Renal pelvis (tissue), 4 donors: ENCODE measurements around the gene AUTS2. TPM values are rescaled to one million over a fixed set of nuclear protein-coding genes. Genes with fewer than 3 reads are reported as not detected.

Source experiments
- DNase-seq: peaks from one replicate; pipeline ENCODE4 v3.0.0-alpha.2; 2013
- polyA plus RNA-seq, 3 donors: library from polyadenylated mRNA; unstranded; fragments of 120-200 nt; gene quantifications; one replicate each; pipeline ENCODE4 v1.2.1, GENCODE V29; 2013; ENCODE audit not compliant: insufficient read length in 3 of 3

Gene AUTS2
- polyA plus RNA-seq, 3 donors: 85.8 to 114 (median 86.6) TPM

DNA sequence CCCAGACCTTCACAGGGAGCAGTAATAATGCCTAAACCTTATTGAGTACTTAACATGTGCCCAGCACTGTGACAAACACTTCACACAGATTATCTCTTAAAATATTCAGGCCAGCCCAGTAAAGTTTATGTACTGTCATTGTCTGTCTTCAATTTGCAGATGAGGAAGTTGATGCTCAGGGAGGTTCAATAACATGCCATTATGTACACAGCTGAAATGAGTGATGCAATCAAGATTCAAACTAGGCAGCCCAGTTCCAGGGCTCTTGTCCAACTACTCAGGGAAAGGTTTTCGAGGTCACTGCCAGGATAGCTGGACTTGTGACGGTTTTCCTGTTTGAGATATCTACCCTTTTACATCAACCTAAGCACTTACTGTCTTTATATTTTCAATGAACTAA is 56.1 kb downstream of the AUTS2 start:
- no peak for DNase-seq

DNA sequence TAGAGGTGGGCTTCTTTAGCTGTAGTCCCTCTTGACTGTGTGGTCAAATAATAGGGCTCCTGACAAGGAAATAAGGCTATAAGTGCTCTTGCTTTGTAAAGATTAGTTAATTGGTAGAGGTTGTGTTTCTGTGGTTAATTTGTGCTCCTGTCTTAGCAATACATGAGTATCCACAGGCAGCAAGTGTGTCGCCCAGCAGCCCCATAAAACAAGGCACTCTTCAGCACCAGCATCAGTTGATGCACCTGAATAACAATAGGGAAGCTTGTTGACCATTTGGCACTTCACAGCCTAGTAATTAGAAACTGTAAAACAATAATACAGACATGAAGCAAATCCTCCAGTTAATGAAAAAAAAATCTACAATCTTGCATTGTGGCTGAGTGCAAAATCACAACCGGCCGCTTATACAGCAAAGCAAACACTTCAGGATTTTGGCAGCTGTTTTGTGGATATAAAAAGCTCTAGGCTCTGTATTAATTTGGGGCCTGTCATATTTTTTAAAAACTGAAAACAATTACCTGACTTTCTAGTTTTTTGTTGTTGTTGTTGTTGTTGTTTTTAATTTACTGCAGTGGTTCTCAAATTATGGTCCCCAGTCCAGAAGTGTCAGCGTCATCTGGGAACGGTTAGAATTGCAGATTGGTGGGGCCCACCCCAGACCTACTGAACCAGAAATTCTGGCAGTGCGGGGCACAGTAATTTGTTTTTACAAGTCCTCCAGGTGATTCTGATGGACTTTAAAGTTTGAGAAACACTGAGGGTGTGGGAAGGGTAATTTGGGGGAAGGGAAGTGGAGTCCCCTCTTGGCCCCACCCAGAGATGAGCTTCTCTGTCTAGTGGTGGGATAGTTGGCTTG is 56.8 kb downstream of the AUTS2 start:
- no peak for DNase-seq

DNA sequence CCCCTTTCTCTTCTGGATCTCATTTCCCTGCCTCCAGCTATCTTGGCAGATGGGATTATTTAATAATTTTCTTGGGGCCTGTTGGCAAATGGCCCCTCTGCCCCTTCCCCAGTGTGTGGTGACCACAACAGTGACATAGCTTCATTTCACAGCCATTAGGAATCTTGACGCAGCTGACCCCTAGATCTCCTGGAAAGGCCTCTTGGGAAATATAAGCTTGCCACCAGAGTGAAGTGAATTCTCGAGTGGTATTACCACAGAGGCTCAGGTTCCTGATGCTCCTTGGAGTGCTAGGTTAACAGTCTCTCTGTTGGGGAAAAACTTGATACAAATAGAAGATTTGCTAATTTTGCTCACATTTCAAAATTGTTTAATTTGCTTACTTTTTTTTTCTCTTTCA is 57.8 kb downstream of the AUTS2 start:
- no peak for DNase-seq

DNA sequence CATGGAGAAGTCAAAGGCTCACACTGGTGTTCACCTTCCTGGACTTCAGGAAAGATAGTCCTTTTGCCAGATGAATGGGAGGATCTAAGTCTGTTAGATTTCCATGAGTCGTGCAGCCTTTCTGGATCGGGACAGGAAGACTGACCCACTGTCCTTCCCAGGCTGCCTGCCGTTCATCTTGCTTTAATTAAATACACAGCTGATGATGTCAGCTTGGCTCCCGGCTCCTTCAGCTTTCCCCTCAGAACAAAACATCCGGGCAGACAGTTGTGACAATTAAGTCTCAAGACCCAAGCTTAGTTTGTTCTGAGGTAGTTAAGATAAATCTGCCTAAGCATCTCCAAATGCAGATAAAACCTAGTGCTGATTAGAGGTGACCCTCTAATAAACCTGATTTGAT is 58.6 kb downstream of the AUTS2 start:
- no peak for DNase-seq

DNA sequence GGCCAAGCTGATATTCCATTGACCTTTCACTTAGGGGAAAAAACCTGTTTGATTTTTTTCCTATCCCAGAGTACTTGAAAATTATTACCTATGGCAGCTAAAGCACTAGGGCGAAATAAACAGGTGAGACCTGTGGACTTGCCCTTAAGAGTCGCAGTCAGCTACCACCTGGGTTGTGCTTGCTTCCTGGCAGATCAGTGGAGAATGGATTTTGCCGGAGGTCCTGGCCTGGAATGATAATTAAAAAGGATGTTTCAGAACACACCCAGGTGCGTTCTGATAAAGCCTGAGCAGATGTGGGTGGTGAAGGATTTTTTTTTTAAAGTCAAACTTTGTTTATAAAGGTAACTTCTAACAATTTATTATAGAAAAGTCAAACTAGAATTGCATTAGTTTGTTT is 59.1 kb downstream of the AUTS2 start:
- no peak for DNase-seq

DNA sequence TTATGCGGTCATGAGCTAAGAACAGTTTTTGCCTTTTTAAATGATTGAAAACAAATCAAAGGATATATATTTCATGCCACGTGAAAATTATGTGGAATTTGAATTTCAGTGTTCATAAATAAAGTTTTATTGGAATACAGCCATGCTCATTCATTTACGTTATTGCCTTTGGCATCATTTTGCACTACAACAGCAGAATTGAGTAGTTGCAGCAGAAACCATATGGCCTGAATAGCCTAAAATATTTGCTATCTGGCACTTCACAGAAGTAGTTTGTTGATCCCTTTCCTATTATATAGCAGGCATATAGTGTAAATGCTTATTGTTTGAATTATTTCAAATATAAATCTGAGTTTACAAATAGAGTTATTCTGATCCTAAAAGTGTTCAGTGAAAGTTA is 59.7 kb downstream of the AUTS2 start:
- no peak for DNase-seq

DNA sequence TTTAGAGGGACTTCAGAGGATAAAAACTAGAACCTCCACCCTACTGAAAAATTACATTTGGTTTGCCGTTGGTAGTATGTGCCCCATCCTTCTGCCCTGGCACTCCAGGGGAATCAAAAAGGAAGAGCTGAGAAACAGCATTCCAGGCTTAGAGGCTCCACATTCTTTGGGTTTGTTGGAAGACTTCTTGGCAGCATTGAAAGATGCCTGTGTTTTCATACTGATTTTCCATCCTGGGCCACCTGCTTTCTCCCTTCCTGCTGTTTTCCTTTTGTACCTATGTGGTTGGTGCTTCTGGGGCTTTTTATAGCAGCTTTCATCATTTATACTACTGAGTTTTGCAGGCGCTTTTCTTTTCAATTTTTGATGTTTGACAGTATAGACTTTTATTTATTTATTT is 61.7 kb downstream of the AUTS2 start:
- no peak for DNase-seq

DNA sequence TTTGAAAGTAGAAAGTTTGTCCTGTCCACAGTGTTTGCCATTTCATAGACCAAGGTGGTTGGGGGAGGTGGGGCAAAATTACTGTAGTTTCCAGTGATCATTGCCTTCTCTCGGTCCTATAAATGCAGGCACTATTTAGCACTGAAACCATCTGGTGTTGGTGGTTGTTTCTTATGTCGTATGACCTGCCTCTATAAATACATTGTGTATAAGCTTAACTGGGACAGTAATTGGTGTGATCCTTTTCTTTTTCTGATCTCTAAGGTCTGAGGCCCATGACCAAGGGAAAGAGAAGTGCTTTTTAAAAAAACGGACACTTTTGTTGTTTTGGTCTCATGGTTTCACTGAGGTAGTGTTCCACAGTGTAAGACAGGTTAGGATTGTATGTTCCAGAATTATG is 63.1 kb downstream of the AUTS2 start:
- no peak for DNase-seq

DNA sequence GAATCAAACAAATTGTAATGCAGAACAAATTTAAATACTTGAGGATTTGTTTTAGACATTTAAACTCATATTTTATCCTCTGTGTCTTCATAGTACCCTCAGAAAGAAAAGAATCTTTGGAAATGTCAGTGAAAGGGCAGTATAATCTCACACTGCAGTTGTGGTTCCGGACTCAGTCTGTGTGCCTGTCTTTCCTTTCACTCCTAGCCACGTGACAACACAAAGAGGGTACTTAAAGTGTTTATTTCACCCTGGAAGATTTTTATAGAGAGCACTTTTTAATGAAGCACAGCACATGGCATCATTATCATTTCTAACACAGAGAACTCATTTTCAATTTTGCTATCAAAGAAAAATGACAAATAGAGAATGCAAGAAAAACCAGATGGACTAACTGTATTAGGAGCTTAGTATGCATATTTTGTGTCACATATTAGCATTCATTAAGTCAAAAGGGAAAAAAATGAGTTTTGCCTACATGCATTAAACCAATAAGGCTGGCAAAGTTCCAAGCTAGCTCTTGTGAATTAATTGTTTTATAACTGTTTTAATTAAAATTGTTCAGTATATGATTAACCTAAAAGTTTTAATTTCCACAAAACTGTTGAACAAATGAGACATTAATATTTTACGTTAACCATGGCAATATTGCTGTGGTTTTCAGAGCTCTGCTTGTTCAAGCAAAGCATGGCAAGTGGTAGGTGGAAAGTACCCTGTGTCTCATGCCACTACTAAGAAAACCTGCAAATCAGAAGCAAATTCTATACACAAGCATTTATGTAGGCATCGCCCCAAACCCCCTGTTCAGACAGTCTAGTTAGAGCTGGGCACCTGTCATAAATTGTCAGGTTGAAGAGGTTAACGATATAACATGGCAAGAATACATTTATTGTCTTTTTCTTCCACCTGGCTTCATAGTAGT is 65.9 kb downstream of the AUTS2 start:
- DNase-seq: no peak

DNA sequence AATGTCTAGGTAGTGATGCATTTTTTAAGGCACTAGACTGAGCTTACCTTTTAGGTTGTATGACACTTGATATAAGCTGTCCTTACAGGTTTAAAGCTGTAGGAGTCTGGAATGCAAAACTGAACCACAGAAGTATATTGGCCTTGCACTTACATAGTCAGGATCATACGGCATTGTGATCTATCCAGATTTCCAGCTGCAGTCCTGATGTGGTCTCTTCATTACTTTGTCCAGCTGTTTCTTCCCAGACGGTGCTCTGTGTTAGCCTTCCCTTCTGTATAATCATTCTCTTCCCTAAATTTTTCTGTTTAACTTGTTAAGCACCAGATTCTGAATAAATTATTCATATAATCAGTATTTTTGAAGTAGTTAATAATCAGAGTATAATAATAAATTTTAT is 67.1 kb downstream of the AUTS2 start:
- DNase-seq: no peak

DNA sequence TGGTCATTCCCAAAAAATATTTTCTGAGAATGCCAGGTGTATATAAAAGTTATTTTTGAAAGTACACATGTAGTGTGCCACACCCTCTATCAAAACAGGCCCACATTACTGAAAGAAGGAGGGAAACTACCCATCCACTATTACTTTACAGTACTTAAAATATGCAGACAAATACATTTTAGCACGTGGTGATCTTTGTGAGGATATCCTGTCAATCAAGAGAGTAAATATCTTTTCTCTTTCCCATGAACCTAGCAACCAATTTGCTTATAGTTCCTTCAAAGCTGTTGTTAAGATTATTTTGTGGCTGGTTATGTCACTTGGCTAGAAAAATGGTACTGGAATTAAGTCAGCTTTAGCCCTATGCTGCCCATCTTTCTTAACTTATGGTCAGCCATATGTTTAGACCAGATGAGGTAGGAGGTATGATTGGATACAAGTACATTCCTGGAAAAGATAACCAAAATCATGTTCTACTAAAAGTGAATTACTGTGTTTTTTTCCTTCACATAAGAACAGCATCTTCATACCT is 70.1 kb downstream of the AUTS2 start:
- no peak for DNase-seq

DNA sequence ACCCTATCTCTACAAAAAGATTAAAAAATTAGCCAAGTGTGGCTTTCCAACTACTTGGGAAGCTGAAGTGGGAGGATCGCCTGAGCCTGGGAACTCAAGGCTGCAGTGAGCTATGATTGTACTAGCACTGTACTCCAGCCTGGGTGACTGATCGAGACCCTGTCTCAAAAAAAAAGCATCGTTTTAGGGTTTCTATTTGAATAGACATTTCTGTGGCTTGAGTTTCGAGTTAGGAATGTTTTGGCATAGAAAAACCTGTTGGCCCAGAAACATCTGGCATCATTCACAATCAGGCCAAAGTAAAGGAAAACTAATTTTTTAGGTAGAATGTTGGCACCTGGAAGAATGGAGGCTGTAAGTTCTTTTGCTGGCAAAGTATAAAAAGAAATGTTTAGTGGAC is 72.4 kb downstream of the AUTS2 start:
- DNase-seq: no peak

DNA sequence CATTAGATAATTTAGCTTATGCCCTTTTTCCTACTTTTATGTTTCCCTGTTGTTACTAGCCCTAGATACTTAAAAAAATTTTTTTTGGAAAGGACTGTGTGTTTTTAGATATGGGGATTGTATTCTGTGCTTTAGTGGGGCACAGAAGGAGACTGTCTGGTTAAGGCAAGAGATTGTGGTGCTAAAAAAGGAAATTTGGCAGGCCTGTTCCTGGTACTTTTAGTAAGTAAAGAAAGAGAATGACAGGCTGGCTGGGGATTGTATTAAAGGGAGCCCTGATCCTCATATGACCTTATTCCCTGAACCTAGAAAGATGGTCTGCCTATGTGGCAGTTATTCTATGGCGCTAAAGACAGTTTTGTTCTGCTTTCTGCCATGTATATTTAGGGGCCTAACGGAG is 74.8 kb downstream of the AUTS2 start:
- DNase-seq: no peak

DNA sequence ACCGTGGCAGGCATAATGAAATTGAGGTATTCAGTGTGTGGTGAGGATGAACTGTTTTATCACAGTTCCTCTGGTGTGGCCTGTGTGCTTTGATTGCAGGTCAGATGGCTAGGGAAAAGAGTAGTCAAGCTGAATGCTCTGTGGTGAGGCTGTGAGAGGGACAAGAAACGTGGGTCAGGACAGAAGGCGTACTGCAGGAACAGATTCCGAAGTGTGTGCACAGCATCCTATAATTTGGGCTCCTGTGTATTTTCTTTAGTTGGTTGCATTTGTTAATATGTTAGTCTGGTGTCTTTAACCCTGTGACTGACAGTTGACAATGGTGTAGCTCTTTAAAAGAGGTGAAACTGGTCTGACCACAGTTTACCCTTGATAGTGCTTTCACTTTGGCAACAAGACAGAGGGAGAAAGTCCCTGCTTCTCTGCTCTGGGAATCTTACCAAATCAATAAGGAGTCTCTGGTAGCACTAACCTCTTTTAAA is 76.5 kb downstream of the AUTS2 start:
- no peak for DNase-seq

DNA sequence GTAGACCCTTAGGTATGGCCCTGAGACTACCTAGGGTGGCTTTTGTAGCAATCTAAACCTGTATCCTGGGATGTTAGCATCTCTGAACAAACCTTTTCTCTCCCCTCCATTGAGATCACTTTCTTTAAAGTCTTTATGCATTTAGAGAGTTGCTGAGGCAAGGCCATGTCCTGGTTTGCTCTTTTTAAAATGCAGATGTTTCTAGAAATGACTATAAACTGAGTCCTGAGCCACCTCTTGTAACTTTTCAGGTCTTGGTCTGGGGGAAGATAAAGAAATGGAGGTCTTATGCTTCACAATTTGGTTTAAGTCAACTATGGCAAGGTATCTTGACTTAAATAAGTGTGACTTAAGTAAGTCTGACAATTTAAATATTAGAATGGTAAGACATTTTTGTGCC is 78.0 kb downstream of the AUTS2 start:
- no peak for DNase-seq

DNA sequence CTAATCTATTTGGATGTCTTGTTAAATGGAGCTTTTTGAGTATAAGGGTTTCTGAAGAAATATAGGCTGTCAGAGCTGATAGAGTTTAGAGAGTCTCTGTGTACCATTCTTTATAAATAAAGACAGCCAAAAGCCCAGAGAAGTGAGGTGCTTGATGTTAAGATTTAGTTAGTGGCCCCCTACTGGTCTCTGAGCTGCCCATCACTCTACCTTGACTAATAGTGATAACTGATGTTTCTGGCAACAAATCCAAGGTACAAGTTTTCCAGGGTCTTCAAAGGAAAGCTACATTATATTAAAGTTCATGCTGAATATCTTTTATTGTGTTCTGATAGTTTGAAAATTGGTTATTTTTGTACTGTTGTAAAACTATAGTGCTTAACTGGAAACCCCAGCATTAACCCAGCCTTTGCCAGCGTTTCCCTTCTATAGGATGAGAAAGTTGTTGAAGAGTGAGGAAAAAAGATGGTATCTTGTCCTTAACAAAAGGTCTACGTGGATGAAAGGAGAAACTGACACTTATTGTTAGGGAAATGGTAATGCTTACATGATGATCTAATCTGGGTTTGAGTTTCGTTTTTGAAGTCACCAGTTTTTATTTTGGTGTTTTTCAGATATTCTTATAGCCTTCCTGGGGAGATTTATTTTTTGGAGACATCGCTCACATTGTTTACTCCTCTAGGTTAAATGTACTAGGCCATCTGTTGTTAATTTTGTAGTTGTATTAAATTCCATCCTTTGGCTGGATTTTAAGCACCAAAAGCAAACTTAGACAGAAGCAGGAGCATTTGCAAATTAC is 79.0 kb downstream of the AUTS2 start:
- DNase-seq: no peak

DNA sequence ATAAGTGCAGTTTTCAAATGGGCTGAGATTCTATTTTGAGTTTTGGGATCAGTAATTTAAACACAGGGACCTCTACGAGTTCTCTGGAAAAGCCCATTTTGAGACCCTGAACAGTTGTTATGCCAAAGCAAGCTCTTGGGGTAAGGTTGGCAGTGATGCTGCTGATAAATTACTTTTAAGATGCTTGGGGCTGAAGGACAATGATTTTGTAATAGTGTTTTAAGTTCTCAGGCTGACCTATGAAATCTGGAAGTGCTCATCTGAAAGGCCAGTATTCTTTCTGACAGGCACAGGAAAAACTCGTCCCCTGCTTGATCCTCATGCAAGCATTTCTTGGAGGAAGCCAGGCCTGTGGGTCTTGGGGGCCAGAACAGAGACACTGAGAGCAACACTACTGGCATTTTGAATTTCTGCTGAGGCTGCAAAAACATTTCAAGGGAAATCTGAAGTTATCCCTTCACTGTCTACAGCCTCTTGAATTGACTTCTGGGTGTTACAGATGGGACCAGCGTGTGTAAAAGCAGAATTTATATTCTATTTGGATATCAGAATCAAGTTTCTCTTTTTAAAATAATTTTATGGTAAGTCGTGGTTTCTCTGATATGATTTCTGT is 79.7 kb downstream of the AUTS2 start:
- DNase-seq: no peak

DNA sequence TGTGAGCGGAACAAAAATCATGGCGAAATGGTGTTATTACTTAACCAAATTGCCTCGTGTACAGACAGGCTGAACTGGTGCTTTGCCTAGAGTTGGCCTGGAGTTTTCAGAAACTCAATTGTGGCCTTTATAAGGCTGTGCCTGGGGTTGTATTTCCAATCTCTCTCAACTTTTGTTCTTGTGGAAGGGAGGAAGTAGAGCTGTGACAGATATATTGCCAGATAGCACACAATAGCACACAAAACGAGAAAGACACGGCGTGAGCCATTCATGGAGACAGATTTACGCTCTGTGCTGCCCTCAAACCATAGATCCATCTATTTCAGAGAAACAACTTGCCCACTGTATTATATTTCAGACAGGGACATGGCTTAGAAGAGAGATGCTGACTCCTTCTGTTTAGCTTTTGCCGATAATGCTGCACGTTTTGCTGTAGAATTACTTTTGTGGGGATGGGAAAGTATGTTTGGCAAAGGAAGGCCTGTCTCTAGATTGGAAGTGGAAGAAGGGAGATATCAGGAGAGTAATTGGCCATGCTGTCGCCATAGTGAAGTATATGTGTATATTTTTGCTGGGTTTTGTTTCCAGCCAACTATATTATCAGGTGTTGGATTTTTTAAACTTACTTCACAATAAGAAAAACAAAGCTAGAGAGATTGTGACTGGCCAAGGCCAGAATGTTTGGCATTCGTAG is 80.4 kb downstream of the AUTS2 start:
- DNase-seq: peak; percentile 84

DNA sequence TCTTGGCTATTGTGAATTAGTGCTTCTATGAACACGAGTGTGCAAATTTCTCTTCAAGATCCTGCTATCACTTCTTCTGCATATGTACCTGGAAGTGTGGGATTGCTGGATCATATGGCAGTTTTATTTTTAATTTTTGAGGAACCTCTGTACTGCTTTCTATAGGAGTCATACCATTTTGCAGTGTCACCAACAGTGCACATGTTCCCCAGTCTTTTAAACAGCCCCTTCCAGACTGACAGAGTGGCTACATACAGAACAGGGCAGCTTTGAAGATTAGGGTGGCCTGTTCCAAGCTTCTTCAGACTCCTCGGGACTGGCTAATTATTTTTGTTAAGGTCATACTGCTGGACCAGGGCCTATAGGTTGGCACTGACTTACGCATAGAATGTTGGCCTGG is 82.9 kb downstream of the AUTS2 start:
- DNase-seq: no peak

DNA sequence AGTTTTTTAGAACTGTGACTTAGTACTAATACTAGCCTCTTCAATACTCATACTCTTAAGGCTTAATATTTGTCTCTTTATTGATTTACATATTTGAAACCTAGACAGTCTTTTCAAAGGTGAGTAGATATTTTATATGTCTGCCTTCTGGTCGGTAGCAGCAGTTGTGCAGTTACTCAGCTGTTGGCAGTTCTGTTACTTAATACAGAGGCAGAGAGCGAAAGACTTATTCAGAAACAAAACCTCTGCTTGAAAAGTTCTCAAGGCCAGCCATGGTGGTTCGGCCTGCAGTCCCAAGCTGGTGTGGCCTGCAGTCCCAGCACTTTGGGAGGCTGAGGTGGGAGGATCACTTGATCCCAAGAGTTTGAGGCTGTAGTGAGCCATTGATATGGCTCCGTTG is 84.2 kb downstream of the AUTS2 start:
- no peak for DNase-seq

DNA sequence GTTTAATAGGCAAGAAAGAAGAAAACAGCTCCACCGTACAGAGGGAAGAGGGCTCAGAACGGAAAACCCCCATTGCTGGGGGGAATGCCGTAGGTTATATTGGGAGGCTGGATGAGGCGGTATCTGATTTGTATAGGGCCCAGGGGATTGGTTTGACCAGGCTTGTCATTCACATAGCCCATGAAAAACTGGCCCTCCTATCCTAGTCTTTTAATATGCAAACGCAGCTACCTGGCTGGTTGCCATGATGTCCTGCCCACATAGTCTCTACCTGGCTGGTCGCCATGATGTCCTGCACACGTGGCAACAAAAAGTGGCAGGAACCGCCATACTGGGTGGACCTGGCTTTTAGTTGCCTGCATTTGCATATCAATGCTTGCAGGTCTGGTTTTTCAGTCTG is 84.7 kb downstream of the AUTS2 start:
- no peak for DNase-seq
